GM21360 (cell line): ENCODE measurements around the gene CLNK.

Experiments used
- ATAC-seq: cut with Tn5 transposase; IDR thresholded peaks from one replicate; pipeline ENCODE4 v1.9.1; 2021; ENCODE audit warnings: mild to moderate bottlenecking, moderate library complexity; ENCODE audit not compliant: unreplicated experiment

Gene CLNK

DNA sequence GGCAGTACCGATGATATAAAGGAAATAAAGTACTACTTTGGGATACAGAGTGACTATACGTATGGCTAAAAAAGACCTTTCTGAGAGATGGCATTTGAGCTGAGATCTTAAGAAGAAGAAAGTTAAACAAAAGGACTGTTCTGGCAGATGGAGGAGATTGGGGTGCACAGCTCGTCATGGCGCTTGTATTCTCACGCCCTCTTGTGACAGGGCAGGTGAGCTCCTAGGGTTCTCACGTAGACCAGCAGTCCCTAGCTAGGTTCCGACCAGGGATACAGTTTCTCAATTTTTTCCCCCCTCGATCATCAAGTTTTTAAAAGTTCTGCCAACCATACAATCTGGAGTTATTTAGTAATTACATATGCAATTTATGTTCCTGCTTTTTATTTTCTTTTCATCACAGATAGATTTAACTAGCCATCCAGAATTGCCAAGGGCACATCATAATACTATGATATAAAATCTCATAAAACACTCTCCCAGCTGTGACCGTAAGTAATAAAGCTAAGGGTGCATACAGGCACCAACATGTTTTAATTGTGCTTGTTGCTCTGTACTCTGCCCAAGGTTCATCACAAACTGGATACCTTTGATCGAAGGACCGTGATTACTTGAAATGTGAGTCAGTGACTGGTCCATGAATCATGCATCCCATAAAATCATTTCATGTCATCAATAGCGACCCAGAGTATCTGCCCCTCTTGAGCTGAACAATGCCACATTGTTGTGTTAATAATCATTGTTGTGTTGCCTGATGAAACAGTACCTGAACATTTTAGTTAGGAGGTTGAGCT is 157.9 kb downstream of the CLNK start:
- no peak for ATAC-seq

DNA sequence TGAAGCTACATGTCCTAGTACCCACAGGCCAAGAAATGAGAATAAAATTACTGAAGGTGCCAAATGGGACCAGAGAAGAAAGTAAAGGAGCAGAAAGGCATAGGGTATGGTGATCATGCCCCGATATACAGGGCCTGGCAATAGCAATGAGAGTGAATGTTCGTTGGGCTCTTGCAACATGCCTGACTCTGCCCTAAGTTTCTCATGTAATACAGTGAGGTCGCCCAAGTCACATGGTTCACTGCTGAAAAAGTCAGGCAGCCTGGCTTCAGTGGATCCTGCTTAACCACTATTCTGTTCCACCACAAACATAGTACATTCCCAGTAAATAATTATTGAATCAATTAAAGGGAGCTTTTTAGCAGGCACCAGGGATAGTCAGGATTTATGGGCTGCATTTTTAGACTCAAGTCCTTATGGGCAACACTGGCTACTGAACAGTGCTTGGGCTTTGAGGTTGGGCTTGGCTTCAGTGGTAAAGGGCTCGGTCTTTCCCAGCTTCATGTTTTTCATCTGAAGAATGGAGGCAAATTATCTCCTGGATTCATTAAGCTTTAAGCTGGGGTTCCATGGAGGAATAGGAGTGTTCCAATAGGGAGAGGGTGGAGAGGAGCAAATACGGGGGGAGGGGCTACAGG is 160.3 kb downstream of the CLNK start:
- no peak for ATAC-seq

DNA sequence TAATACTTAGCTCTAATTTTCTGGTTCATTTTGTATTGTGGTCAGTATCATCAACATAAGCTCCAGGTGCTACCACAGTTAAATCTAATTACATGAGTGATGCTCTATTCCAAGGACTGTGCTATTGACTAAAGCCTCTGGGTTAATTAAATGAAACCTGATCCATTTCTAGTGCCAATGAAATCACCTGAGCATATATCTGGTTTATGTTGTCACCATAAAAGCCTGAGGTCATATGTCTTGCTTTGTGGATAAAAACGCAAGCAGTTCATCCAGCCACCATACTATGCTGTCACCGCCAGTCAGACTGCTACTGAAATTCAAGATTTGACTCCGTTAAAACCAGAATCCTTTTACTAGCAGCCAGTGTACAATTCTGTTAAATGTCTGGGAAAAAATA is 163.1 kb downstream of the CLNK start:
- no peak for ATAC-seq

DNA sequence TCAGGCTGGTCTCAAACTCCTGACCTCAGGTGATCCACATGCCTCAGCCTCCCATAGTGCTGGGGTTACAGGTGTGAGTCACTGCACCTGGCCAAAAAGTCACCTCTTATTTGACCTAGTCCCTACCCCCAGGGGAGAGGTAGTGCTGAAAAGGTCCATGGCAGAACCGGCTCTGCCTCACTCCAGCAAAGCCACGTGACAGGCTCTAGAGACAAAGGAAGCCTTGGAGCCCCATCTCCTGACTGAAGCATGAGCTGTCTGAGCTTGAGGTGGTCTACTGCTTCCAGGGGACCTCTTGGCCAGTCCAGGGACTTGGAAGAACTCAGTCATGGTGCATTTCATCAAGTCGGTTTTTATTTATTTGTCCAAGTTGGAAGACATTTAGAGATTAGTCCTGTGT is 174.8 kb downstream of the CLNK start:
- ATAC-seq: no peak

DNA sequence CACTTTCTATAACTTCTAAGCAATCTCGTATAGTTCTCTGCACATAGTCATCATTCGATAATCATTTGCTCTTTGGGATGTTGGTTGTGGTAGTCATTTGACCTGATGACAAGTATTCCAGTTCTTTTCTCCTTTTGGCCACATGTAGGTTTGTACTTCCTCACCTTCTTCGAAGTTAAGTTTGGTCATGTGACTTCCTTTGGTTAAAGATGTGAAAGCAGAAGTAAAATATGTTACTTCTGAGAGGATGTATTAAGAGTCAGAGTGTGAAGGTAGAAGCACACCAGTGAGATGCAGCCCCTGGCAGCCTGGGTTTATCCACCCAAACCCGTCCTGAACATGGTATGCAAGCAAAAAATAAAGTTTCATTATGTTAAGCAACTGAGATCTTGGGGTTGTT is 178.5 kb downstream of the CLNK start:
- no peak for ATAC-seq

DNA sequence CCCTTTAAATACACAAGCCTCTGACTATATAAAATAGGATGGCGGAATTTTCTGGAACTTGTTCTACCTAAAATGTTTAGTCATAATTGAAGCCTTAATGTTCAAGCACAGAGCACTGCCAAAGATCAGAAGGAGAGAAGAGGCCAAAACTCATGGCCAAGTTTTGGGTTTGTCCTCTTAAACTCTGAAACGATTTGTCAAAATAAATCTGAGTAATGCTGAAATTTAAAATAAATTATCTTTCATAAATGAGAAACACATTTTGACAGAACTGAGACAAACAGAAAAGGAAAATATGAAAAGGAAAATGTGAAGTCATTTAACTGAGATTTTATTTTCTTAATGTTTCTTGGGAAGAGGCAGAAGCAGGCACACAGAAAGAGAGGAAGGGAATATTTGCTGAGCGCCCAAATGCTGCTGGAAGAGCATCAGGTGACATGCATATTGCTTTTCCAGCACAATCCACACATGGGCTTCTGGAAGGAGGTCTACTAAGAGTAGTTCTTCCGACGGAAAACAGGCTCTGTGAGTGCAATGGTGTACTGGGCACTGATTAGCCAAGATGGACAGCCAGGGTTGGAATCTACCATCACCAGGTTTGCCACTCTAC is 179.9 kb downstream of the CLNK start:
- no peak for ATAC-seq

DNA sequence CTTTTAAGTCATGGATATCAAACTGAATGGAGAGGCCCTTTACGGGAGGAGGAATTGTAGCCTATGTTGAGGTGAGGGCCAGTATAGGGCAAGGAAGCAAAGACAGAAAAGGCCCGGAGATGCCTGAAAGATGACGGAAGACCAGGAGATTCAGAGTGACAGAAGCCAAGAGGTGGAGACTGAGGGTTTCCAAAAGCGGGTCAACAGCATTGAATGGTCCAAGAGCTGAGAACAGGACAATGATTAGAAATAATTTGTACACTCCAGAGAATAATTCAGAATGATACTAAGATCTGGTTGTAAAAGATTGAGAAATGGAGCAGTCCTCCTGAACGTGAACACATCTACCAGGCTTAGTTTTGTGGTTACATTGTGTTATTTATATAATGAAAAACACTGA is 181.9 kb downstream of the CLNK start:
- no peak for ATAC-seq

DNA sequence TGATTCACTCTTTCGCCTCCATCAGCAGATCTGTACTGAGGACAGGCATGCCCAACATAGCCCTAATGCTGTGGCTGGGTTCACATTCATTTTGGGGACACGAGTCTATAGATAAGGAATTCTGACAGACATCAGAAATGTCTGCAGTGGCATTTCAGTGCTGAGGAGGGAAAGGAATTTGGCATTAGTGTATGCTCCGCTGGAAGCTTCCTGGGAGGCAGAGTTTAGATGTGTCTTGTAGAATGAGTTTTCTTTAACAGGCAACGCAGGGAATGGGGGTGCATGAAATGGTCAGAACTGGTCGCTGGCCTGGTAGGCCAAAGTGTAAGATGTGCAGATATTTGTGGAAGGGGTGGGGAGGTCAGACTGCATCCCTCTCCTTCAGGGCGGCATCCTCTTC is 183.8 kb downstream of the CLNK start:
- ATAC-seq: no peak

DNA sequence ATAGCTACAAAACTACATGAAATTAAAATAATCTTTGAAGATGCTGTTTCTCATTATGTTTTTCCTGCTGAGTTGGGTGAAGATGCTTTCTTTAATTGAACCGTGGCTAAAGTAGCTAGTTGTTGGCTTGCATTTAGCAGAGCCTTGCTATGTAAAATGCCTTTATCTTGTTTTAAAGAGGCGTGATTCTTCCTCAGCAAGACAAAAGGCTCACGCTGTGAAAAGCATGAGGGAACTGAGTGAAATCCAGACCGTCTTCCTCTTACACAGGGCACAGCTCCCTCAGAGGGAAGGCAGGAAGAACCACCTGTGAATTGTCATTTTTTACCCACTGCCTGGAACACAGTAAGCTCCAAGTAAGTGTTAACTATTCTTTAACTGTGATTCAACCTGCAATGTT is 188.4 kb downstream of the CLNK start:
- ATAC-seq: no peak

DNA sequence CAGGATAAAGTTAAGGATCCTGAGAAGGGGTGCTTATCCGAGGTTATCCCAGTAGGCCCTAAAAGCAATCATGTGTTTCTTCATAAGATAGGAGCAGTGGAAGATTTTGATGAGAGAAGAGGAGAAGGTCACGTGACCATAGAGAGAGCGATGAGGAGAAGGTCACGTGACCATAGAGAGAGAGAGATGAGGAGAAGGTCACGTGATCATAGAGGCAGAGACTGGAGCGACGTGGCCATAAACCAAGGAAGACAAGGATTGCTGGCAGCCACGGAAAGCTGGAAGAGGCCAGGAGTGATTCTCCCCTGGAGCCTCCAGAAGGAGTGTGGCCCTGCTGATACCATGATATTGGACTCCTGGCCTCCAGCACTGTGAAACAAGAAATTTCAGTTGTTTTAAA is 188.9 kb downstream of the CLNK start:
- no peak for ATAC-seq

DNA sequence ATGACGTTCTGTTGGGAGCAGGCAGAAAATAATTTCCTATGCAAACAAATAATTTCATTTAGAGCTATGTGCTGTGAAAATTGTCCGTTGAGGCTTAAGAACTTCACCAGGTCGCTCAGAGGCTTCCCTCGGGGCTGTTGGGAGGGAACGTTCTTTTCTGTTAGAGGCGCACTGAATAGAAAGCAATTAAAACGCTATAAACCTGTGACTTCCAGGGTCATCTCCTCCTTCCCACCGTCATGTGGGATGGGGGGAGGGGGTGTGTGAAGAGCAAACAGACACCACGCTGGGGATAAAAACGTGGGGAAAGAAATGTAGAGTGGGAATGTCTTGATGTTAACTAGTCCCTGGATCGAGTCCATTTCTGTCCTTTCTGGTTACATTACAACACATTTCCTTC is 192.1 kb downstream of the CLNK start:
- no peak for ATAC-seq

DNA sequence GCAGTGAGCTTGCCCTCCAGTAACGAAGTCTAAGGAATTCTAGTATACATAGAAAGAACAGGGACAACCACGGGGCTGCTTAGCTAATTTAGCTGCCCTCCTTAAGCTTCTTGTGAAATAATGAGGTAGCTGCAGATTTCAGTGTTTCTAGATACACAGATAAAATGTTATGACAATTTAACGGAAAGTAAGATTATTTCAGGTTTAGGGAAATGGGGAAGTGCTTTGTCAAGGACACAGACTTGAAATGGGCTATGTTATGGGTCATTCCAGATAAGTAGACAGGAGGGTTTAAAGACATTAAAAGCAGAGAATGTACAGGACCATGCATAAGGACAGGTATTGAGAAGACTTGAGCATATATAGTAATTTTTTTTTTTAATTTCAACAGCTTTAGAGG is 193.2 kb downstream of the CLNK start:
- ATAC-seq: no peak

DNA sequence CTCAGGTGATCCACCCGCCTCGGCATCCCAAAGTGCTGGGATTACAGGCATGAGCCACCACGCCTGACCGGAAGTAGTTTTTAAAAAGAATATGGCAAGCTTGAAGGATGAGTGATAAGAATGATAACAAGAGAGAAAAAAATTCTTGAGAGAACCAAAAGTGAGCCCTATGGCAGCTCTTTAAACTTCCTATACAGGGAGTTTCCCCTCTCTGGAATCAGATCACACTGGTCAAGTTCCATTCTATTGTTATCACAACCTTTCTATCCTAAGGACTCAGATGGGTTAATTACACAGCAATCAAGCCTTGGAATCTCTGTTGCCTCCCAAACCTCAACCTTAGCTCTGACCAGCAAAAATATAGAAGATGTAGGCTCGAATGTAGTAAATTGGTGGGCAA is 193.6 kb downstream of the CLNK start:
- ATAC-seq: no peak

DNA sequence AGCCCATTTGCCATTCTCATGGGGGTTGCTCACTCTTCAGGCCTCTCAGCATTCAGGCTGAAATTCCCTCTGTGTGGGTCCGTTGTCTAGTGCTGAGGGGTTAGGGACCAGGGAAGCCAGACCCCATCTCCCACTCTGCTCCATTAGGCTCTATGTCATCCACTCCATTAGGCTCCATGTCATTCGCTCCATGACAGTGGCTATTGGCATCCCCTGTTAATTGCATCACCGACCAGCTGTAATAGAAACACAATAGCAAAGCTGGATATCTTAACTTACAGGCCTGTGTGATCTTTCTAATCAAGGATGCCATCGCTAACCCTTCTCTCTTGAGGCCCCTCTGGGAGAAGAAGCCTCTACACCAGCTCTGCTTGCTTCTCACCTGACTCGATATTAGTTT is 201.7 kb downstream of the CLNK start:
- ATAC-seq: no peak

DNA sequence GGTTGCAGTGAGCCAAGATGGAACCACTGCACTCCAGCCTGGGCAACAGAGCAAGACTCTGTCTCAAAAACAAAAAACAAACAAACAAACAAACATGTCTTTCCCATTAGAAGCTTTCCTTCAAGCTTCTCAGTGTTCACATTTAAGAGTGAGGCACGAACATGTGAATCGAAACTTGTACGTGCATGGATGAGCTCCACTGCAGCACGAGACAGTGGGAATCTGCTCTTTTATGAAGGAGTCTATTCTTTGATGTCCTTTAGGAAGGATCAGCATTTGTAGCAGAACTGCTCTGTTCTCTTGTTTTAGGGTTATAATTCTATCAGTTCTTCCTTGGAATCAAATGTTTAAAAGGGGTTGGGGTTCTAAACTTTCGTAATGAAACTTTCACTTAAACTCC is 204.0 kb downstream of the CLNK start:
- ATAC-seq: no peak

DNA sequence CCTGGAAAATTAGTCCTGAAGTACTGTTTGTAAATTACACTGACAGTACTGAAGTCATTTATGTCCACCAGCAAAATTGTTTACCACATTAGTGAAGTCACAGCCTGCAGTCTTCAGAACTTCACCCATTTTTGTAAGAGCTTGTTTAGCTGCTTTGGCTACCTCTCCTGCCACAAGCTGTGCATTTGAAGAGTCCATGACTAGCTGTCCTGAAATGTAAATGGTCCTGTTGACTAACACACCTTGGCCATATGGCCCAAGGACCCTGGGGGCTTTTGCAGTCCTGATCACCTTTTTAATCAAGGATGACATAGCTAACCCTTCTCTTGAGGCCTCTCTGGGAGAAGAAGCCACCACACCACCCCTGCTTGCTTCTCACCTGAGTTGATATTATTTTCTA is 205.9 kb downstream of the CLNK start:
- no peak for ATAC-seq

DNA sequence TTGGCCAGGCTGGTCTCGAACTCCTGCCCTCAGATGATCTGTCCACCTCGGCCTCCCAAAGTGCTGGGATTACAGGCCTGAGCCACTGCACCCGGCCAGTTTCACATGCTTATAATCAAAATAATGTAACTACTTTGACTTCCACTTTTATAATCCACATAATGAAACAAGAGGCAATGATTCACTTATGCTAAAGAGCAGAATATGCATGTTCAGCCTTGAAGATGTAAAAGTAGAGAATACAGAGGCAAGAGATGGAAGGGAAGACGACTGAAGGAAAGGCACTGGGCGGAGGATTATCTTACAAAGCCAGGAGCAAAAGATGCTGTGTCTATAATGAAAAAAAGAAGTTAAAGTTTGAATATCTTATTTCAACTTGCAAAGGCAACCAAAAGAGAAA is 214.1 kb downstream of the CLNK start:
- no peak for ATAC-seq

DNA sequence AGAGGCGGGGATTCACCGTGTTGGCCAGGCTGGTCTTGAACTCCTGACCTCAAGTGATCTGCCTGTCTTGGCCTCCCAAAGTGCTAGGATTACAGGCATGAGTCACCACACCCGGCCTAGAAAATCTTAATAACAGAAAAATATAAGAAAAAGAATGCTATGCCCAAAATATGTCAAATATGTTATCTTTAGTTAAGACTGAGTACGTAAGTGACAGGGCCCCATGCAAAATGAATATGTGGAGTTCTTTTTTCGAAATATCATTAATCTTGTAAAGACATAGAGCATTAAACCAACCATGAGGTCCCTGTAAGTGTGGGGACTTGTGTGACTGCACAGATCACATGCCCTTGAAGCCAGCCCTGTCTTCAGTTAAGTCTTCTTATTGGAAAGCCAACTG is 218.4 kb downstream of the CLNK start:
- no peak for ATAC-seq

DNA sequence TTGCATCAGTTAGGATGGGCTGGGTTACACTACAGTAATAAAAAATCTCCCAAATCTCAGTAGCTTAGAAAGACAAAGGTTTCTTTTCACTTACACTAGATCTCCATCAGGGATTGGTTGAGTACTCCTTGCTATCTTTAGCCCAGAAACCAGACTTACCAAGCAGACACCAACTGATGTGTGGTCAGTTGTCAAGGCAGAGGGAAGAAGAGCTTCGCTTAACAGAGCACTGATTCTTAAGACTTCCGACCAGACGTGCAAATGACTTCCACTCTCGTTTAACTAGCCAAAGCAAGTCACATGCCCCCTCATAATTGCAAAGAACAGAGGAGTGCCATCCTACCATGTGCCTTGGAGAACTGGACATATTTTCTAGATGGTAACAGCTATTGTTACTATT is 221.7 kb downstream of the CLNK start:
- no peak for ATAC-seq

DNA sequence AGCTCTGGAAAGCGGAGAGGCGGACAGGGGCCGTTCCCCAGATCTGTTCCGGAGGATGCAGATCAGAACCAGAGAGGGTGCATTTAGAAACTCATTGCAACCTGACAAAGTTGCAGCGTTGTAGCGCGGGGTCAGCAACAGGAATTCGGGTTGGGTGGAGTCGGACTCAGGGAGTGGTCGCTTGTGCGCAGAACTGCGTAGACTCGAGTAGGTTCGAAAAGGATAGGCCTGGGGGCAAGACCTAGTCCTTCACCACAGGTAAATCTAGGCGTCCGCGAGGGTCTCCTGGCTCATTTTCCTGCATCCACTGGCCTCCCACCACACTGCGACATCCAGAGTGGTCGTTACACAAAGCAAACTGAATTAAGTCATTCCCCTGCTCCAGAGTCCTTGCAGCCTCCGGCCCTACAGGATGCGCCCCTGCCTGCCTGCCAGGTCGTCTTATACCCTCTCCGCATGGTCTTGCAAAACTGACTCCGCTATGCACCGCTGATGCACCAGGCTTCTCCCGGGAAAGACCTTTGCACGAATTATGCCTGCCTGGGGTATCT is 222.6 kb downstream of the CLNK start:
- no peak for ATAC-seq

DNA sequence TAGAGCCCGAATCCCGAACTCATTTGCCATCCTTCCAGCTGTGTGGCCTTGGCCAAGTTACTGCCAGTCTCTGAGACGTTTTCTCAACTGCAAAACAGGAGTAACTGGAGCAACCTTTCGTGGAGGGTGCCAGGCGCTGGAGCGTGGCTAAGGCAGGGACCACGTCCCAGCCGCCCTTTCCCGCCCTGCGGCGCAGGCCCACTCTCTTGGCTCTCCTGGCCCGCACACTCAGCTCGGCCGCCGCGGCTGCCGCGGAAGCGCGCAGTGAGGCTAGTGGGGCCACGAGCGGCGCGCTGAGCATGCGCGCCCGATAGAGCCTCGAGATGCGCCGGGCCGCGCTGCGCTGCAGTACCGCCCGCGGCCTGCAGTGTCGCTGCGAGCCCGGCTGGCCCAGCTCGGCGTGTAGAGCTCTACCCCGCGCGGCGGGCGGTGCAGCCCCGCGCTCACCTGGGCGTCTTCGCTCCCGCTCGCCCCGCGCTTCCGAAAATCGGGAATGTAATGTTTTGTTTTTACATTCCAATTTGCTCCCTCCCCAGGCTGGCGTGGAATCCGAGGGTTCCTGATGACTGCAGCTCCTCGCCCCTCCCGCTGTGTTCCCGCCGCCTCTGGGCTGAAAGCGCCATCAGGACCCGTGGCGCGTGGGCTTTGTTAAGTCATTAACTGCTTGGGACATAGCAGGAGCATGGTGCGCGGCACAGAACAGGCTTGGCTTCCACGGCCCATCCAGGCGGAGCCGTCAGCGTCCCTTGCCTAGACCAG is 223.3 kb downstream of the CLNK start:
- ATAC-seq: peak; percentile 71
